HEK293 (cell line): ENCODE data around the gene TBC1D4.

Source experiments
- CTCF ChIA-PET: fragments of 350-600 bp; formaldehyde crosslinking; extraction: SDS; loops from one replicate; lab custom pipeline; 2021; ENCODE audit warnings: antibody characterized with exemption; lab: Yijun Ruan, JAX
- POLR2A ChIA-PET: fragments of 300-600 bp; formaldehyde crosslinking; extraction: SDS; loops from one replicate; lab custom pipeline; 2020; ENCODE audit warnings: antibody characterized with exemption, inconsistent platforms; lab: Yijun Ruan, JAX
- H3K27ac ChIP-seq: fragments of 200-500 bp; sonication (Bioruptor generic); 2 replicates; pipeline ENCODE4 v1.5.1; 2014; ENCODE audit warnings: low read depth, low read length, control low read depth, inconsistent platforms; ENCODE audit errors: extremely low read depth
- H3K36me3 ChIP-seq, 2 experiments: fragments of 200-500 bp in 1 of 2; sonication (Bioruptor generic) in 1 of 2; 1 replicate in 1 of 2; 2 replicates in 1 of 2; pipeline ENCODE4 v1.5.1; 2014 to 2017; ENCODE audit warnings: inconsistent platforms in 2 of 2, low read length in 2 of 2; ENCODE audit not compliant: control insufficient read depth in 2 of 2, insufficient read depth in 1 of 2
- H3K4me1 ChIP-seq: fragments of 200-500 bp; sonication (Bioruptor generic); 2 replicates; pipeline ENCODE4 v1.5.1; 2014; ENCODE audit warnings: mild to moderate bottlenecking, low read length, inconsistent platforms; ENCODE audit not compliant: control insufficient read depth, insufficient read depth
- H3K4me3 ChIP-seq: 2 replicates; pipeline ENCODE4 v1.5.1; 2011; ENCODE audit warnings: low read depth, mild to moderate bottlenecking, control low read depth, low read length, moderate library complexity
- H3K9me3 ChIP-seq: fragments of 200-500 bp; sonication (Bioruptor generic); 2 replicates; pipeline ENCODE4 v1.5.1; 2014; ENCODE audit warnings: low read depth, low read length, inconsistent platforms; ENCODE audit not compliant: control insufficient read depth, insufficient read depth
- AEBP2 ChIP-seq: fragments of 450-650 bp; formaldehyde crosslinking; IDR thresholded peaks from 2 replicates; pipeline ENCODE4 v1.5.1; 2016; ENCODE audit warnings: missing biosample characterization, missing genetic modification characterization, borderline replicate concordance
- HIC1 ChIP-seq: fragments of 450-650 bp; formaldehyde crosslinking; IDR thresholded peaks from 2 replicates; pipeline ENCODE4 v1.5.1; 2016; ENCODE audit warnings: missing biosample characterization, missing genetic modification characterization
- KLF1 ChIP-seq: fragments of 450-650 bp; formaldehyde crosslinking; IDR thresholded peaks from 2 replicates; pipeline ENCODE4 v1.5.1; 2016; ENCODE audit warnings: missing biosample characterization, missing genetic modification characterization
- KLF16 ChIP-seq: fragments of 450-650 bp; formaldehyde crosslinking; IDR thresholded peaks from 2 replicates; pipeline ENCODE4 v1.5.1; 2017; ENCODE audit warnings: missing biosample characterization, missing genetic modification characterization
- OSR2 ChIP-seq: fragments of 450-650 bp; formaldehyde crosslinking; IDR thresholded peaks from 2 replicates; pipeline ENCODE4 v1.5.1; 2016; ENCODE audit warnings: missing biosample characterization, missing genetic modification characterization
- SETDB1 ChIP-seq: IDR thresholded peaks from one replicate; pipeline ENCODE4 v1.6.1; 2017; ENCODE audit warnings: mild to moderate bottlenecking, low read length, moderate library complexity, mixed read lengths; ENCODE audit not compliant: insufficient read length
- TRIM28 ChIP-seq: IDR thresholded peaks from 2 replicates; pipeline ENCODE4 v1.6.1; 2011; ENCODE audit warnings: low read length, control low read depth, borderline replicate concordance
- ZNF121 ChIP-seq: fragments of 450-650 bp; formaldehyde crosslinking; IDR thresholded peaks from 2 replicates; pipeline ENCODE4 v1.5.1; 2016; ENCODE audit warnings: missing biosample characterization, missing genetic modification characterization
- ZNF138 ChIP-seq: fragments of 450-650 bp; formaldehyde crosslinking; IDR thresholded peaks from 2 replicates; pipeline ENCODE4 v1.5.1; 2016; ENCODE audit warnings: missing biosample characterization, missing genetic modification characterization, borderline replicate concordance
- ZNF37A ChIP-seq: fragments of 450-650 bp; IDR thresholded peaks from 2 replicates; pipeline ENCODE4 v1.5.1; 2018; ENCODE audit warnings: missing biosample characterization, missing genetic modification characterization
- ZNF558 ChIP-seq: fragments of 450-650 bp; formaldehyde crosslinking; IDR thresholded peaks from 2 replicates; pipeline ENCODE4 v1.5.1; 2016; ENCODE audit warnings: missing biosample characterization, missing genetic modification characterization
- ZNF624 ChIP-seq: fragments of 450-650 bp; formaldehyde crosslinking; IDR thresholded peaks from 2 replicates; pipeline ENCODE4 v1.5.1; 2017; ENCODE audit warnings: missing biosample characterization, missing genetic modification characterization
- ZNF670 ChIP-seq: fragments of 450-650 bp; formaldehyde crosslinking; IDR thresholded peaks from 2 replicates; pipeline ENCODE4 v1.5.1; 2016; ENCODE audit warnings: missing biosample characterization, missing genetic modification characterization, low read depth
- ZNF777 ChIP-seq: fragments of 450-650 bp; formaldehyde crosslinking; IDR thresholded peaks from 2 replicates; pipeline ENCODE4 v1.5.1; 2017; ENCODE audit warnings: missing biosample characterization, missing genetic modification characterization, borderline replicate concordance
- ZSCAN23 ChIP-seq: fragments of 450-650 bp; formaldehyde crosslinking; IDR thresholded peaks from 2 replicates; pipeline ENCODE4 v1.5.1; 2016; ENCODE audit warnings: missing biosample characterization, missing genetic modification characterization
- TF ChIP-seq, protein P1 (sequence below): fragments of 450-650 bp; formaldehyde crosslinking; IDR thresholded peaks from 2 replicates; pipeline ENCODE4 v1.5.1; 2017; ENCODE audit warnings: missing biosample characterization, missing genetic modification characterization
- TF ChIP-seq, protein P2 (sequence below): fragments of 450-650 bp; formaldehyde crosslinking; IDR thresholded peaks from 2 replicates; pipeline ENCODE4 v1.5.1; 2016; ENCODE audit warnings: missing biosample characterization, missing genetic modification characterization
- TF ChIP-seq, protein P3 (sequence below): fragments of 450-650 bp; formaldehyde crosslinking; IDR thresholded peaks from 2 replicates; pipeline ENCODE4 v1.5.1; 2016; ENCODE audit warnings: missing biosample characterization, missing genetic modification characterization
- TF ChIP-seq, protein P4 (sequence below): fragments of 450-650 bp; formaldehyde crosslinking; IDR thresholded peaks from 2 replicates; pipeline ENCODE4 v1.5.1; 2016; ENCODE audit warnings: missing biosample characterization, missing genetic modification characterization
- TF ChIP-seq, protein P5 (sequence below): fragments of 450-650 bp; formaldehyde crosslinking; IDR thresholded peaks from 2 replicates; pipeline ENCODE4 v1.5.1; 2016; ENCODE audit warnings: missing biosample characterization, missing genetic modification characterization

The TBC1D4 gene

DNA sequence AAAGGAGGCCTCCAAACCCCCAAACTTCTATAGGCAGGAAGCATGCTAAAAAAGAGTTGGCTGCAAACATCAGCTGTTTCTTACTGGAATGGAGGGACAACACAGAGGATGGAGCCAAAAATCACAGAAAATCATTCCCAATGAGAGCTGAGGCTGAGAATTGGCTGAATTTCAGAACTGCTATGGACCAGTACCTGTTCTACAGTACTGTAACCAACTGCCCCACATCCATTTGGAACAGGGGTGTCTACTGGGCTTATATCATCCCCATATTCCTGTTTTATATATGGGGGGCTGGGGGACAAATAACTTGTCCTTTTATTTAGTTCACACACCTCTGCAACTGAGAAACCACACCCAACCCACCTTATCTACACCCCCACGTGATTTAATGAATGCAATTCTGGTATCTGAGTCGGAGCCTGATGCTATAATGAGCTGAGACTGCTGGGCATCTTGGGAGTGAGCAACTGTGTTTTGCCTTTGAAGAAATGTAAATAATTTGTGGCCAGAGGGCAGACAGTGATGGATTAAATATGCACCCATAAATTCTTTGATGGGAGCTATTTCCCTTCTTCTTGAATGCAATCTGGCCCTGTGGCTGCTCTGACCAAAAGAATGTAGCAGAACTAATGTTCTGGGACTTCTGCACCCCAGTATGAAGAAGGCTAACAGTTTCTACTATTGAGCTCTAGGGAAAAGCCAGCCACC, 82.6 kb downstream of the TBC1D4 start:
- Histone ChIP-seq H3K9me3 (no peaks in the 10 kb centered on the region), H3K4me1 (0 out of 2 replicates have a peak, but pooled peaks cover 2% of the 10 kb centered on the region), H3K36me3 (no peaks in the 10 kb centered on the region), H3K27ac (no peak overlapping the region), H3K4me3 (no peak overlapping the region)
- ChIA-PET CTCF (interaction anchor here (0.6 kb wide), 1 partner anchor 133 kb away, joined by 3 read pairs; no protein-coding TSS in a partner anchor), POLR2A (no interaction called here)
- TF ChIP-seq AEBP2: no peak
- TF ChIP-seq HIC1: no peak
- TF ChIP-seq TRIM28: peak; percentile 22; the same call in 1 of the 2 replicates
- TF ChIP-seq, protein P1, sequence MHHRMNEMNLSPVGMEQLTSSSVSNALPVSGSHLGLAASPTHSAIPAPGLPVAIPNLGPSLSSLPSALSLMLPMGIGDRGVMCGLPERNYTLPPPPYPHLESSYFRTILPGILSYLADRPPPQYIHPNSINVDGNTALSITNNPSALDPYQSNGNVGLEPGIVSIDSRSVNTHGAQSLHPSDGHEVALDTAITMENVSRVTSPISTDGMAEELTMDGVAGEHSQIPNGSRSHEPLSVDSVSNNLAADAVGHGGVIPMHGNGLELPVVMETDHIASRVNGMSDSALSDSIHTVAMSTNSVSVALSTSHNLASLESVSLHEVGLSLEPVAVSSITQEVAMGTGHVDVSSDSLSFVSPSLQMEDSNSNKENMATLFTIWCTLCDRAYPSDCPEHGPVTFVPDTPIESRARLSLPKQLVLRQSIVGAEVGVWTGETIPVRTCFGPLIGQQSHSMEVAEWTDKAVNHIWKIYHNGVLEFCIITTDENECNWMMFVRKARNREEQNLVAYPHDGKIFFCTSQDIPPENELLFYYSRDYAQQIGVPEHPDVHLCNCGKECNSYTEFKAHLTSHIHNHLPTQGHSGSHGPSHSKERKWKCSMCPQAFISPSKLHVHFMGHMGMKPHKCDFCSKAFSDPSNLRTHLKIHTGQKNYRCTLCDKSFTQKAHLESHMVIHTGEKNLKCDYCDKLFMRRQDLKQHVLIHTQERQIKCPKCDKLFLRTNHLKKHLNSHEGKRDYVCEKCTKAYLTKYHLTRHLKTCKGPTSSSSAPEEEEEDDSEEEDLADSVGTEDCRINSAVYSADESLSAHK (tag by site-specific recombination): no peak
- TF ChIP-seq SETDB1: peak; percentile 74
- TF ChIP-seq ZNF670 (tag by site-specific recombination): no peak
- TF ChIP-seq, protein P2, sequence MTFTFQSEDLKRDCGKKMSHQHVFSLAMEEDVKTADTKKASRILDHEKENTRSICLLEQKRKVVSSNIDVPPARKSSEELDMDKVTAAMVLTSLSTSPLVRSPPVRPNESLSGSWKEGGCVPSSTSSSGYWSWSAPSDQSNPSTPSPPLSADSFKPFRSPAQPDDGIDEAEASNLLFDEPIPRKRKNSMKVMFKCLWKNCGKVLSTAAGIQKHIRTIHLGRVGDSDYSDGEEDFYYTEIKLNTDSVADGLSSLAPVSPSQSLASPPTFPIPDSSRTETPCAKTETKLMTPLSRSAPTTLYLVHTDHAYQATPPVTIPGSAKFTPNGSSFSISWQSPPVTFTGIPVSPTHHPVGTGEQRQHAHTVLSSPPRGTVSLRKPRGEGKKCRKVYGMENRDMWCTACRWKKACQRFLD (tag by site-specific recombination): no peak
- no peak for TF ChIP-seq OSR2 (tag by site-specific recombination)
- no peak for TF ChIP-seq ZNF624 (tag by site-specific recombination)
- TF ChIP-seq ZNF121 (tag by site-specific recombination): no peak

- ChIA-PET CTCF (no interaction called here), POLR2A (no interaction called here)
- H3K9me3 ChIP-seq: no peaks in the 10 kb centered on the region
- no peak overlapping the region for H3K27ac ChIP-seq
- no peak overlapping the region for H3K4me3 ChIP-seq
- H3K36me3 ChIP-seq: no peaks in the 10 kb centered on the region
- H3K4me1 ChIP-seq: 0 out of 2 replicates have a peak, but pooled peaks cover 2% of the 10 kb centered on the region
- TF ChIP-seq, protein P3, sequence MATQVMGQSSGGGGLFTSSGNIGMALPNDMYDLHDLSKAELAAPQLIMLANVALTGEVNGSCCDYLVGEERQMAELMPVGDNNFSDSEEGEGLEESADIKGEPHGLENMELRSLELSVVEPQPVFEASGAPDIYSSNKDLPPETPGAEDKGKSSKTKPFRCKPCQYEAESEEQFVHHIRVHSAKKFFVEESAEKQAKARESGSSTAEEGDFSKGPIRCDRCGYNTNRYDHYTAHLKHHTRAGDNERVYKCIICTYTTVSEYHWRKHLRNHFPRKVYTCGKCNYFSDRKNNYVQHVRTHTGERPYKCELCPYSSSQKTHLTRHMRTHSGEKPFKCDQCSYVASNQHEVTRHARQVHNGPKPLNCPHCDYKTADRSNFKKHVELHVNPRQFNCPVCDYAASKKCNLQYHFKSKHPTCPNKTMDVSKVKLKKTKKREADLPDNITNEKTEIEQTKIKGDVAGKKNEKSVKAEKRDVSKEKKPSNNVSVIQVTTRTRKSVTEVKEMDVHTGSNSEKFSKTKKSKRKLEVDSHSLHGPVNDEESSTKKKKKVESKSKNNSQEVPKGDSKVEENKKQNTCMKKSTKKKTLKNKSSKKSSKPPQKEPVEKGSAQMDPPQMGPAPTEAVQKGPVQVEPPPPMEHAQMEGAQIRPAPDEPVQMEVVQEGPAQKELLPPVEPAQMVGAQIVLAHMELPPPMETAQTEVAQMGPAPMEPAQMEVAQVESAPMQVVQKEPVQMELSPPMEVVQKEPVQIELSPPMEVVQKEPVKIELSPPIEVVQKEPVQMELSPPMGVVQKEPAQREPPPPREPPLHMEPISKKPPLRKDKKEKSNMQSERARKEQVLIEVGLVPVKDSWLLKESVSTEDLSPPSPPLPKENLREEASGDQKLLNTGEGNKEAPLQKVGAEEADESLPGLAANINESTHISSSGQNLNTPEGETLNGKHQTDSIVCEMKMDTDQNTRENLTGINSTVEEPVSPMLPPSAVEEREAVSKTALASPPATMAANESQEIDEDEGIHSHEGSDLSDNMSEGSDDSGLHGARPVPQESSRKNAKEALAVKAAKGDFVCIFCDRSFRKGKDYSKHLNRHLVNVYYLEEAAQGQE (tag by site-specific recombination): no peak
- TF ChIP-seq, protein P4, sequence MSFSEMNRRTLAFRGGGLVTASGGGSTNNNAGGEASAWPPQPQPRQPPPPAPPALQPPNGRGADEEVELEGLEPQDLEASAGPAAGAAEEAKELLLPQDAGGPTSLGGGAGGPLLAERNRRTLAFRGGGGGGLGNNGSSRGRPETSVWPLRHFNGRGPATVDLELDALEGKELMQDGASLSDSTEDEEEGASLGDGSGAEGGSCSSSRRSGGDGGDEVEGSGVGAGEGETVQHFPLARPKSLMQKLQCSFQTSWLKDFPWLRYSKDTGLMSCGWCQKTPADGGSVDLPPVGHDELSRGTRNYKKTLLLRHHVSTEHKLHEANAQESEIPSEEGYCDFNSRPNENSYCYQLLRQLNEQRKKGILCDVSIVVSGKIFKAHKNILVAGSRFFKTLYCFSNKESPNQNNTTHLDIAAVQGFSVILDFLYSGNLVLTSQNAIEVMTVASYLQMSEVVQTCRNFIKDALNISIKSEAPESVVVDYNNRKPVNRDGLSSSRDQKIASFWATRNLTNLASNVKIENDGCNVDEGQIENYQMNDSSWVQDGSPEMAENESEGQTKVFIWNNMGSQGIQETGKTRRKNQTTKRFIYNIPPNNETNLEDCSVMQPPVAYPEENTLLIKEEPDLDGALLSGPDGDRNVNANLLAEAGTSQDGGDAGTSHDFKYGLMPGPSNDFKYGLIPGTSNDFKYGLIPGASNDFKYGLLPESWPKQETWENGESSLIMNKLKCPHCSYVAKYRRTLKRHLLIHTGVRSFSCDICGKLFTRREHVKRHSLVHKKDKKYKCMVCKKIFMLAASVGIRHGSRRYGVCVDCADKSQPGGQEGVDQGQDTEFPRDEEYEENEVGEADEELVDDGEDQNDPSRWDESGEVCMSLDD (tag by site-specific recombination): no peak
- TF ChIP-seq ZNF558 (no peak), KLF16 (tag by site-specific recombination) (no peak), ZNF37A (tag by site-specific recombination) (no peak), ZSCAN23 (no peak), ZNF777 (tag by site-specific recombination) (no peak), KLF1 (tag by site-specific recombination) (no peak), ZNF138 (tag by site-specific recombination) (no peak)
- TF ChIP-seq, protein P5, sequence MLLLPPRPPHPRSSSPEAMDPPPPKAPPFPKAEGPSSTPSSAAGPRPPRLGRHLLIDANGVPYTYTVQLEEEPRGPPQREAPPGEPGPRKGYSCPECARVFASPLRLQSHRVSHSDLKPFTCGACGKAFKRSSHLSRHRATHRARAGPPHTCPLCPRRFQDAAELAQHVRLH (tag by site-specific recombination): no peak
Measured at GRCh38 chr13:75398072-75398471, 83.9 kb downstream of the TBC1D4 start.
